ENCODE measurements around the gene FN3KRP.

The FN3KRP gene

DNA sequence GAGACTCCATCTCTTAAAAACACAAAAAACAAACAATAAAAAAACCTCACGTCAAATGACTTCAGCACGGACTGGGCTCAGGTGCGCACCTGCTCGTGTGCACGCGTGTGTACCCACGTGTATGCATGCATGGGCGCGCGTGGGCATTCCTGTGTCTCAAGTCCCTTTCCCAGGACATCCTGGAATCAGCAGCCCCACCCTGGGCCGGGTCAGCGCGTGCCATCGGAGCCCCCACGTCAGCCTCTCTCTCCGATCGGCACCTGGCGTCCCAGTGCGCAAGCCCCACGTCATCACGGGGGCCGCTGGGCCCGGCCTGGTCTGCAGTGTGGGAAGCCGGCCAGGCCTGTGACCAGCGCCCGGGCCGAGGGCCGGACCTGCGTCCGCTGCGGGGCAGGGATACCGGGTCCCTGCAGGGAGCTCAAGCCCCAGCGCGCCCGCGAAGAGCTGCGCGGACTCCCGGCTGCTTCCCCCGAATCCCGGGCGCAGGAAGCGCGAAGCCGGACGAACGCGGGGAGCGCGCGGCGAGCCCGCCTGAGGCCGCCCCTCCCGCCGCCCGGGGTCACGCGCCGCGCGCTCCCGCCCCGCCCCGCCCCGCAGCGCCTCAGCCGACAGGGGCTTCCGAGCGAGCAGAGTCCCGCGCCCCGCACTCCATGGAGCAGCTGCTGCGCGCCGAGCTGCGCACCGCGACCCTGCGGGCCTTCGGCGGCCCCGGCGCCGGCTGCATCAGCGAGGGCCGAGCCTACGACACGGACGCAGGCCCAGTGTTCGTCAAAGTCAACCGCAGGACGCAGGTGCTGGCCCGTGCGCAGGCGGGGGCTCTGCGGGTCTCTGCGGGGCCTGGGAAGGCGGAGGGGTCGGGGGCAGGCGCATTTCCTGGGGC lies 18.7 kb downstream of the FN3KRP start, which contains the start of gene FN3K:
Gene FN3K (plus strand): TSS at position 629 of the 880 bp plus-strand sequence. CDS start 22 bp downstream, at position 651.
- H3K4me1 ChIP-seq (ENCODE audit: low read length) = no peaks in the 10 kb centered on the region
- H4K20me1 ChIP-seq (ENCODE audit: insufficient read depth, low read length) = no peaks in the 10 kb centered on the region
- peaks cover 40% of the 10 kb centered on the region for H3K36me3 ChIP-seq (replicated peaks; ENCODE audit: low read depth, low read length)
- no peaks in the 10 kb centered on the region for H3K79me2 ChIP-seq (ENCODE audit: low read length)
- no peak for TF ChIP-seq EZH2phosphoT487 (IDR thresholded peaks at IDR 0.05; ENCODE audit: low read depth)
- TF ChIP-seq, protein P1, sequence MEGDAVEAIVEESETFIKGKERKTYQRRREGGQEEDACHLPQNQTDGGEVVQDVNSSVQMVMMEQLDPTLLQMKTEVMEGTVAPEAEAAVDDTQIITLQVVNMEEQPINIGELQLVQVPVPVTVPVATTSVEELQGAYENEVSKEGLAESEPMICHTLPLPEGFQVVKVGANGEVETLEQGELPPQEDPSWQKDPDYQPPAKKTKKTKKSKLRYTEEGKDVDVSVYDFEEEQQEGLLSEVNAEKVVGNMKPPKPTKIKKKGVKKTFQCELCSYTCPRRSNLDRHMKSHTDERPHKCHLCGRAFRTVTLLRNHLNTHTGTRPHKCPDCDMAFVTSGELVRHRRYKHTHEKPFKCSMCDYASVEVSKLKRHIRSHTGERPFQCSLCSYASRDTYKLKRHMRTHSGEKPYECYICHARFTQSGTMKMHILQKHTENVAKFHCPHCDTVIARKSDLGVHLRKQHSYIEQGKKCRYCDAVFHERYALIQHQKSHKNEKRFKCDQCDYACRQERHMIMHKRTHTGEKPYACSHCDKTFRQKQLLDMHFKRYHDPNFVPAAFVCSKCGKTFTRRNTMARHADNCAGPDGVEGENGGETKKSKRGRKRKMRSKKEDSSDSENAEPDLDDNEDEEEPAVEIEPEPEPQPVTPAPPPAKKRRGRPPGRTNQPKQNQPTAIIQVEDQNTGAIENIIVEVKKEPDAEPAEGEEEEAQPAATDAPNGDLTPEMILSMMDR (IDR thresholded peaks at IDR 0.05; ENCODE audit: low read depth, low read length) = no peak
- H3K27me3 ChIP-seq (ENCODE audit: low read depth, low read length) = no peaks in the 10 kb centered on the region
- H3K9me3 ChIP-seq (ENCODE audit: insufficient read depth, low read length) = peaks cover 9% of the 10 kb centered on the region; the same call in 1 of the 2 replicates
- no peak within 1 kb of the TSS for H3K9ac ChIP-seq (ENCODE audit: low read length)
- H3K27ac ChIP-seq (ENCODE audit: low read length) = no peak within 1 kb of the TSS
- no peak within 1 kb of the TSS for H2AFZ ChIP-seq (ENCODE audit: low read depth, low read length)
- no peak within 1 kb of the TSS for H3K4me2 ChIP-seq (ENCODE audit: low read length)
- no peak within 1 kb of the TSS for H3K4me3 ChIP-seq (ENCODE audit: low read length)

DNA sequence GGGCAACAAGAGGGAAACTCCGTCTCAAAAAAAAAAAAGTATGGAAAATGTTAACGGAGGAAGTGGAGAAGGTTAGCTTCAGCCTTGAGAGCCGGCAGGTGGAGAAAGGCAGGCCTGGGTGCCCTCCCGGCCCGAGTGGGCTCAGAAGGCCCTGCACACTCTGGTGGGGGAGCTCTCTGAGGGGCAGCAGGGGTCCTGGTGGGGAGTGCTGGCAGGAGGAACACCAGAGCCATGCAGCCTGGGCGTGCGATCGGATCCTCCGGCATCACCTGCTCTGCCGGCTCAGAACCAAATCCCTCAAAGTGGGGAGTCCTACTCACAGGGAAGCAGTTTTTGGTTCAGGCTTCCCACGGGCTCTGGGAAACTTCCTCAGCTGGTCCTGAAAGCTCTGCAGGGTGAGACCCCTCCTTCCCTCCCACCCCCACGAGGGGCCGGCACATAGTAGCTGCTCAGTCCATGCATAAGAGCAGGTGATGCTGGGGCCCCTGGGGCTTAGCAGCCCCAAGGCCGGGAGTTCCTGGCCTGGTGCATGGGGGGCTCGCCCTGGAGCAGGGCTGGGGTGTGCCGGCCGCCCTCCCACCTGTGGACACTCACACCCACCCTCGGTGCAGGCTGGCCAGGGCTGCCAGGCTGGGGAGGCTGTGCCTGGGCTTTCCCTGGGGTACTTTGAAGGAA lies 20.1 kb downstream of the FN3KRP start:
- Histone ChIP-seq H3K79me2 (ENCODE audit: low read length) (no peaks in the 10 kb centered on the region), H3K27ac (ENCODE audit: low read length) (no peak overlapping the region), H3K4me1 (ENCODE audit: low read length) (no peaks in the 10 kb centered on the region), H2AFZ (ENCODE audit: low read depth, low read length) (no peak overlapping the region), H3K9me3 (ENCODE audit: insufficient read depth, low read length) (peaks cover 13% of the 10 kb centered on the region; the same call in 1 of the 2 replicates), H3K4me2 (ENCODE audit: low read length) (no peak overlapping the region), H4K20me1 (ENCODE audit: insufficient read depth, low read length) (no peaks in the 10 kb centered on the region), H3K4me3 (ENCODE audit: low read length) (no peak overlapping the region), H3K36me3 (replicated peaks; ENCODE audit: low read depth, low read length) (peaks cover 45% of the 10 kb centered on the region), H3K9ac (ENCODE audit: low read length) (no peak overlapping the region), H3K27me3 (ENCODE audit: low read depth, low read length) (no peaks in the 10 kb centered on the region)
- TF ChIP-seq EZH2phosphoT487 (IDR thresholded peaks at IDR 0.05; ENCODE audit: low read depth) = no peak
- TF ChIP-seq, protein P1 (IDR thresholded peaks at IDR 0.05; ENCODE audit: low read depth, low read length) = no peak

DNA sequence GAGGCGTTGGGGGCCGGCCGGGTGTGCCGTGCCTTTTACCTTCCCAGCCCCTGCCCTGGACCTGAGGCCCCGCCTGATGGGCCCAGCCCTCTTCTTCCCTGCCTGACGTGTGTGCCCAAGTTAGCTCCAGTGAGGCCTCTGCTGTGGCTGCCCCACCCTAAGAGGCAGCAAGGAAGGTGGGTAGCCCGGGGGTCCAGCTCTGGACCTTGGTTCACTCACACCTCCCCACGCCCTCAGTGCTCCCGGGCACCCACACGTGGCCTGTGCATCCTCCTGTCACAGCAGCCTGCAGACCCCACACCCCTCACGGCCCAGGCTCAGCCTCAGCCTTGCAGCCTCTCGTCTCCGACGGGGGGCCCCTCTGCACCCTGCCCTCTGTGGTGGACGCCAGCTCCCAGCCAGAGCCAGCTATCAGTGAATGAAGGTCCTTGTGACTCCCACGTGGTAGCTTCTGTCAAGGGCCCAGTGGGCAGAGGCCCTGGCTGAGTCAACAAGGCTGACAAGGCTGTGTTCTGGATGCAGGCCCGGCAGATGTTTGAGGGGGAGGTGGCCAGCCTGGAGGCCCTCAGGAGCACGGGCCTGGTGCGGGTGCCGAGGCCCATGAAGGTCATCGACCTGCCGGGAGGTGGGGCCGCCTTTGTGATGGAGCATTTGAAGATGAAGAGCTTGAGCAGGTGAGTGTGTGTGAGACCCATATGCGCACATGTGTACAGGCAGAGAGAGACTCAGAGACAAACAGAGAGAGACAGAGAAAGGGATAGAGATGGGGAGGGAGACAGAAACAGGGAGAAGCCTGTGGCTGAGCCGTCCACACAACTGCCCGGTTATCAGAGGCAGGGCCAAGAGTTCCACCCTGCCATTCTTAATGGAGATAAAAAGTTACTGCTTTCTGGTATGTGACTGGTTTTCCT lies 21.7 kb downstream of the FN3KRP start:
- peaks cover 9% of the 10 kb centered on the region; the same call in 1 of the 2 replicates for H3K9me3 ChIP-seq (ENCODE audit: insufficient read depth, low read length)
- no peaks in the 10 kb centered on the region for H4K20me1 ChIP-seq (ENCODE audit: insufficient read depth, low read length)
- no peak overlapping the region for H3K4me3 ChIP-seq (ENCODE audit: low read length)
- H3K79me2 ChIP-seq (ENCODE audit: low read length) = no peaks in the 10 kb centered on the region
- H2AFZ ChIP-seq (ENCODE audit: low read depth, low read length) = no peak overlapping the region
- H3K4me2 ChIP-seq (ENCODE audit: low read length) = no peak overlapping the region
- TF ChIP-seq EZH2phosphoT487 (IDR thresholded peaks at IDR 0.05; ENCODE audit: low read depth) = no peak
- TF ChIP-seq, protein P1 (IDR thresholded peaks at IDR 0.05; ENCODE audit: low read depth, low read length) = no peak
- H3K9ac ChIP-seq (ENCODE audit: low read length) = no peak overlapping the region
- no peaks in the 10 kb centered on the region for H3K4me1 ChIP-seq (ENCODE audit: low read length)
- H3K36me3 ChIP-seq (replicated peaks; ENCODE audit: low read depth, low read length) = peaks cover 36% of the 10 kb centered on the region
- H3K27me3 ChIP-seq (ENCODE audit: low read depth, low read length) = no peaks in the 10 kb centered on the region
- H3K27ac ChIP-seq (ENCODE audit: low read length) = no peak overlapping the region

All from OCI-LY3 (cell line).